Thyroid gland (tissue), 4 donors: Measurements from ENCODE around the gene SMIM7.

Source experiments
- CTCF ChIP-seq, 6 experiments: fragments of 200-600 bp in 3 of 6; fragments of 450-650 bp in 3 of 6; sonication (generic) in 3 of 6; IDR thresholded peaks; one replicate each; pipeline ENCODE4 v1.5.1; 2016 to 2019; ENCODE audit warnings: antibody characterized with exemption in 6 of 6, mild to moderate bottlenecking in 2 of 6, inconsistent platforms in 1 of 6, moderate library complexity in 1 of 6
- POLR2A ChIP-seq, 2 donors: fragments of 450-650 bp; IDR thresholded peaks; one replicate each; pipeline ENCODE4 v1.6.1; 2017; ENCODE audit warnings: antibody characterized with exemption in 2 of 2, mild to moderate bottlenecking in 2 of 2, moderate library complexity in 1 of 2

- TF ChIP-seq POLR2A (IDR thresholded peaks at IDR 0.05) = no peak
- no peak for TF ChIP-seq CTCF (IDR thresholded peaks at IDR 0.05)
These were observed 47.3 kb downstream of the SMIM7 start for GRCh38 chr19:16612636-16613035.
